B cell (primary cell): ENCODE measurements around the gene ZC3H18. TPM values are rescaled to one million over a fixed set of nuclear protein-coding genes. Genes with fewer than 3 reads are reported as not detected.

ENCODE experiments used
- ATAC-seq: fragments of 200-7000 bp; cut with Tn5 transposase; one replicate; pipeline ENCODE4 v1.10.0; 2021; ENCODE audit warnings: low read depth, mild to moderate bottlenecking, moderate number of reproducible peaks, moderate library complexity
- CTCF ChIA-PET: fragments of 350-600 bp; sonication (Branson Sonifier 250); formaldehyde crosslinking; loops from one replicate; lab custom pipeline; 2021; ENCODE audit warnings: antibody characterized with exemption, inconsistent platforms; lab: Charles Lee
- POLR2A ChIA-PET: fragments of 350-600 bp; sonication (Branson Sonifier 250); formaldehyde crosslinking; loops from one replicate; lab custom pipeline; 2021; ENCODE audit warnings: antibody characterized with exemption; lab: Charles Lee
- DNase-seq: peaks from one replicate; pipeline ENCODE4 v3.0.0; 2013
- H2AFZ ChIP-seq: 2 replicates; pipeline ENCODE4 v1.6.1; 2012; ENCODE audit warnings: mild to moderate bottlenecking, low read depth, low read length; ENCODE audit not compliant: insufficient read depth, poor library complexity, severe bottlenecking
- H3K27ac ChIP-seq, 2 donors: 1 replicate in 1 of 2; 2 replicates in 1 of 2; pipeline ENCODE4 v1.5.1; 2012 to 2013; ENCODE audit warnings: low read length in 2 of 2, mild to moderate bottlenecking in 2 of 2, moderate library complexity in 1 of 2
- H3K27me3 ChIP-seq, 4 experiments: fragments of 200-600 bp in 1 of 4; sonication (generic) in 1 of 4; replicated peaks in 1 of 4; 1 replicate in 2 of 4; 2 replicates in 2 of 4; pipeline versions ENCODE4 v1.6.1 to v1.7.0; 2013 to 2016; ENCODE audit warnings: low read length in 3 of 4, mild to moderate bottlenecking in 2 of 4, mixed read lengths in 1 of 4, moderate library complexity in 1 of 4; ENCODE audit not compliant: insufficient read depth in 4 of 4, control insufficient read depth in 3 of 4; ENCODE audit errors: control extremely low read depth in 1 of 4
- H3K36me3 ChIP-seq, 2 experiments: replicated peaks in 1 of 2; 1 replicate in 1 of 2; 2 replicates in 1 of 2; pipeline versions ENCODE4 v1.6.1 to v1.7.1; 2013; ENCODE audit warnings: low read length in 1 of 2; ENCODE audit not compliant: insufficient read depth in 2 of 2, control insufficient read depth in 1 of 2; ENCODE audit errors: control extremely low read depth in 1 of 2, extremely low read depth in 1 of 2
- H3K4me1 ChIP-seq, 2 donors: fragments of 200-600 bp in 1 of 2; sonication (generic) in 1 of 2; 1 replicate in 1 of 2; 2 replicates in 1 of 2; pipeline versions ENCODE4 v1.5.1 to v1.6.1; 2013 to 2017; ENCODE audit warnings: low read length in 2 of 2; ENCODE audit not compliant: control insufficient read depth in 2 of 2, insufficient read depth in 2 of 2
- H3K4me2 ChIP-seq: replicated peaks from 2 replicates; pipeline ENCODE3; 2012; ENCODE audit warnings: mild to moderate bottlenecking, low read depth, low read length; ENCODE audit not compliant: poor library complexity, severe bottlenecking
- H3K4me3 ChIP-seq, 5 experiments: fragments of 200-600 bp in 1 of 5; sonication (generic) in 1 of 5; 1 replicate in 3 of 5; 2 replicates in 2 of 5; pipeline versions ENCODE4 v1.5.1 to v1.7.0; 2011 to 2016; ENCODE audit warnings: low read length in 4 of 5, mild to moderate bottlenecking in 4 of 5, low read depth in 2 of 5, control low read depth in 1 of 5, moderate library complexity in 1 of 5; ENCODE audit not compliant: insufficient read depth in 1 of 5; ENCODE audit errors: control extremely low read depth in 1 of 5, extremely low read depth in 1 of 5
- H3K79me2 ChIP-seq: fragments of 200-600 bp; sonication (generic); one replicate; pipeline ENCODE4 v1.6.0; 2016; ENCODE audit warnings: low read length; ENCODE audit not compliant: control insufficient read depth, insufficient read depth
- H3K9ac ChIP-seq: fragments of 200-600 bp; sonication (generic); 2 replicates; pipeline ENCODE4 v1.6.1; 2017; ENCODE audit warnings: mild to moderate bottlenecking, low read length, moderate library complexity
- H3K9me3 ChIP-seq, 3 donors: one replicate each; pipeline versions ENCODE4 v1.6.1 to v1.7.1; 2013; ENCODE audit warnings: low read length in 2 of 3; ENCODE audit not compliant: control insufficient read depth in 2 of 3, insufficient read depth in 1 of 3; ENCODE audit errors: control extremely low read depth in 1 of 3
- H4K20me1 ChIP-seq: 2 replicates; pipeline ENCODE4 v1.6.0; 2012; ENCODE audit warnings: mild to moderate bottlenecking, low read length; ENCODE audit not compliant: insufficient read depth, control insufficient read depth, poor library complexity, severe bottlenecking
- H3K27ac Mint-ChIP-seq: one replicate; pipeline ENCODE4 v1.8.0; 2021; ENCODE audit warnings: mixed read lengths
- H3K27me3 Mint-ChIP-seq: one replicate; pipeline ENCODE4 v1.8.0; 2021; ENCODE audit warnings: mixed read lengths
- H3K4me1 Mint-ChIP-seq: one replicate; pipeline ENCODE4 v1.8.0; 2021; ENCODE audit warnings: mixed read lengths
- H3K4me3 Mint-ChIP-seq: one replicate; pipeline ENCODE4 v1.8.0; 2021; ENCODE audit warnings: mixed read lengths
- H3K9me3 Mint-ChIP-seq: one replicate; pipeline ENCODE4 v1.8.0; 2022; ENCODE audit warnings: mixed read lengths; ENCODE audit not compliant: insufficient read depth
- EZH2 ChIP-seq: IDR thresholded peaks from 2 replicates; pipeline ENCODE4 v1.6.1; 2012; ENCODE audit warnings: borderline replicate concordance, low read depth, mild to moderate bottlenecking, moderate library complexity, low read length; ENCODE audit not compliant: insufficient read depth, poor library complexity, severe bottlenecking
- WGBS: methylation state at CpG from one replicate; pipeline ENCODE4 v1.1.5; 2013; ENCODE audit warnings: missing lambda C conversion rate; ENCODE audit not compliant: insufficient coverage; 5-methylcytosine and 5-hydroxymethylcytosine counted together
- intact Hi-C: fragments of 100-400 bp; cut with micrococcal nuclease; formaldehyde crosslinking; loops from one replicate; pipeline ENCODE4 v1.10.0; 2022
- polyA plus RNA-seq: library from polyadenylated mRNA; depleted of rRNA; stranded (reverse); fragments of >200 nt; gene quantifications from 2 replicates; pipeline ENCODE4 v1.2.3, GENCODE V29; 2012
- total RNA-seq, 2 donors: library from RNA; stranded (reverse); fragments of 120-200 nt in 1 of 2; gene quantifications; 1 replicate in 1 of 2; 2 replicates in 1 of 2; pipeline versions ENCODE4 v1.2.3 to v1.2.4, GENCODE V29; 2013 to 2022
- TF ChIP-seq, protein P1 (sequence below): fragments of 200-600 bp; IDR thresholded peaks from one replicate; pipeline ENCODE4 v1.8.0; 2022; ENCODE audit warnings: antibody characterized with exemption, mild to moderate bottlenecking

The ZC3H18 gene
- total and polyA plus RNA-seq, 2 donors (not counting 1 experiment from before 2014, with no cell fraction given), result 40.4 to 74.2 TPM

DNA sequence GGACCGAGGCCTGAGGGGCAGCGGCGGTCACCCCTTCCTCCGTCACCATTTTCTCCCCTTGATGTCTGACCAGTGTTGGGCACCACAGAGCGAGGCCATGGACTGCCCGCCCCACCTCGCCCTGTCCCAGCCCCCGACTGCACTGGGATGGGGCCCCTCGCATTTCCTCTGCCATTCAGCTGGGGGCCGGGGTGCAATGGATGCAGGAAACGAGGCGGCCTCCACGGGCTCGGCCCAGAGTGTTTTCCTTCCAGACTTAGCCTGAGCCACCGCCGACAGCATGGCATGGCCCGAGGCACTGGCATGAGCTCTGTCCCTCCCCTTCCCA, 44.6 kb upstream of the ZC3H18 start:
- Mint-ChIP-seq H3K4me1 (peaks cover 5% of the 10 kb centered on the region), H3K27ac (peak overlapping the region; percentile 70), H3K4me3 (no peak overlapping the region), H3K27me3 (no peaks in the 10 kb centered on the region), H3K9me3 (no peaks in the 10 kb centered on the region)
- Histone ChIP-seq H3K9me3 (no peaks in the 10 kb centered on the region), H3K4me2 (no peak overlapping the region), H2AFZ (no peak overlapping the region), H3K4me3 (no peak overlapping the region), H3K27me3 (no peaks in the 10 kb centered on the region), H3K9ac (no peak overlapping the region), H3K36me3 (no peaks in the 10 kb centered on the region), H3K79me2 (no peaks in the 10 kb centered on the region), H3K27ac (no peak overlapping the region), H3K4me1 (peaks cover 0 to 6% of the 10 kb centered on the region in 2 donors), H4K20me1 (peaks cover 7% of the 10 kb centered on the region)
- POLR2A ChIA-PET, result no interaction called here
- 73% methylated on average over 13 of the region's 17 CpGs for WGBS
- DNase-seq (no peak), ATAC-seq (no peak)
- intact Hi-C loops, result no loop called here
- TF ChIP-seq, protein P1, sequence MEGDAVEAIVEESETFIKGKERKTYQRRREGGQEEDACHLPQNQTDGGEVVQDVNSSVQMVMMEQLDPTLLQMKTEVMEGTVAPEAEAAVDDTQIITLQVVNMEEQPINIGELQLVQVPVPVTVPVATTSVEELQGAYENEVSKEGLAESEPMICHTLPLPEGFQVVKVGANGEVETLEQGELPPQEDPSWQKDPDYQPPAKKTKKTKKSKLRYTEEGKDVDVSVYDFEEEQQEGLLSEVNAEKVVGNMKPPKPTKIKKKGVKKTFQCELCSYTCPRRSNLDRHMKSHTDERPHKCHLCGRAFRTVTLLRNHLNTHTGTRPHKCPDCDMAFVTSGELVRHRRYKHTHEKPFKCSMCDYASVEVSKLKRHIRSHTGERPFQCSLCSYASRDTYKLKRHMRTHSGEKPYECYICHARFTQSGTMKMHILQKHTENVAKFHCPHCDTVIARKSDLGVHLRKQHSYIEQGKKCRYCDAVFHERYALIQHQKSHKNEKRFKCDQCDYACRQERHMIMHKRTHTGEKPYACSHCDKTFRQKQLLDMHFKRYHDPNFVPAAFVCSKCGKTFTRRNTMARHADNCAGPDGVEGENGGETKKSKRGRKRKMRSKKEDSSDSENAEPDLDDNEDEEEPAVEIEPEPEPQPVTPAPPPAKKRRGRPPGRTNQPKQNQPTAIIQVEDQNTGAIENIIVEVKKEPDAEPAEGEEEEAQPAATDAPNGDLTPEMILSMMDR, result no peak
- TF ChIP-seq EZH2, result no peak
- CTCF ChIA-PET, result interaction anchor here (2.2 kb wide), 1 partner anchor 88 kb away, joined by 11 read pairs; no protein-coding TSS in a partner anchor

DNA sequence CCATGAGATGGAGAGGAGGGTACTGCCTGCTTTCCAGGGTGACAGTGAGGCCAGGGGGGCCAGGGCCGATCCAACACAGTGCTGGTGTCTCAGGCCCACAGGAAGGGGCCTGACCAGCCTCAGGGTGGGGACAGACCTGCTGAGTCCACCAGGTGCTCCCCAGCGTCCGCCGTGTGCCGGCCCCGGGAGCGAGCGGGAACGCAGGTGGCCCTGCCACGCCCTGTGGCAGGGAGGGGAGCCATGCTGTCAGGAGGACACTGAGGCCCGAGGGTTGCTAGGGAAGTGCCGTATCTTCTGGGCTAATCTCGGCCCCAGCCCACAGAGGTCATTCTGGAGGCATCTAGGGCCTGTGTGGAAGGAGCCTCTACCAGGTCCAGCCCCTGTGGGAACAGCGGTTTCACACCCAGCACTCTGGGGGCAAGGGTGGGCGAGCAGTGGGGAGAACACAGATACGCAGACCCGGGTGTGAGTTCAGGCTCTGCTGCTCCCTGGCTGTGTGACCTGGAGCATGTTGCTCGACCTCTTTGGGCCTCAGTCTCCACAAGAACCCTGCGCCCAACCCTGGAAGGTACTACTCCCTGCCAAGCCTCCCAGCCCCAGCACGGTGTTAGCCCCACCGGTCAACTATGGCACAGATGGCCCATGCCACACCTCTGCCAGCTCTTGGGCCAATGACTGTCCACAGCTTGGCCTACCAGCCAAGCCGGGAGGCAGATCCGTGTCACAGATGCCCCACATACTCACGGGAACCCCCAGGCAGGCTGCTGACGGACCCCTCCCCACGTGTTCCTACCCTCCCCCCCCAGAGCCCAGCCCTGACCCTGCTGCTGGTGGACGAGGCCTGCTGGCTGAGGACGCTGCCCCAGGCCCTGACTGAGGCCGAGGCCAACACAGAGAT, 43.9 kb upstream of the ZC3H18 start:
- TF ChIP-seq, protein P1, result no peak
- TF ChIP-seq EZH2, result no peak
- intact Hi-C loops, result loop anchor here (2.0 kb wide), 1 partner anchor 37 kb away; no protein-coding TSS in a partner anchor
- CTCF ChIA-PET, result interaction anchor here (0.6 to 2.2 kb wide), 3 partner anchors 83 to 271 kb away, joined by 3 to 11 read pairs (median 6); no protein-coding TSS in a partner anchor
- DNase-seq (no peak), ATAC-seq (no peak)
- Histone ChIP-seq H3K4me3 (no peak overlapping the region), H3K4me2 (no peak overlapping the region), H3K79me2 (no peaks in the 10 kb centered on the region), H3K27me3 (no peaks in the 10 kb centered on the region), H2AFZ (no peak overlapping the region), H4K20me1 (peaks cover 7% of the 10 kb centered on the region), H3K27ac (no peak overlapping the region), H3K9ac (no peak overlapping the region), H3K4me1 (peaks cover 0 to 6% of the 10 kb centered on the region in 2 donors), H3K36me3 (no peaks in the 10 kb centered on the region), H3K9me3 (no peaks in the 10 kb centered on the region)
- no peak overlapping the region for H3K27ac Mint-ChIP-seq
- H3K27me3 Mint-ChIP-seq, result no peaks in the 10 kb centered on the region
- WGBS, result 84% methylated on average over 29 of the region's 29 CpGs
- H3K4me3 Mint-ChIP-seq, result no peak overlapping the region
- H3K4me1 Mint-ChIP-seq, result peaks cover 5% of the 10 kb centered on the region
- POLR2A ChIA-PET, result no interaction called here
- H3K9me3 Mint-ChIP-seq, result no peaks in the 10 kb centered on the region
